Activated CD8-positive, alpha-beta memory T cell treated with anti-CD3 and anti-CD28 coated beads, Interleukin-2, amount 50 U/mL, for 1 hour (primary cell): ENCODE results near the gene SPON1.
"Not testable (repeated sequence)": the region's sequence is repeated elsewhere in the genome, so short reads cannot be mapped to it uniquely, and the experiment has no call there.

Experiments
- DNase-seq: peaks from one replicate; pipeline ENCODE4 v3.0.0-alpha.2; 2020; ENCODE audit errors: extremely low read depth

Gene SPON1

GRCh38 chr11:14244926-14245325 lies 282.4 kb downstream of the SPON1 start:
- no peak for DNase-seq

DNA sequence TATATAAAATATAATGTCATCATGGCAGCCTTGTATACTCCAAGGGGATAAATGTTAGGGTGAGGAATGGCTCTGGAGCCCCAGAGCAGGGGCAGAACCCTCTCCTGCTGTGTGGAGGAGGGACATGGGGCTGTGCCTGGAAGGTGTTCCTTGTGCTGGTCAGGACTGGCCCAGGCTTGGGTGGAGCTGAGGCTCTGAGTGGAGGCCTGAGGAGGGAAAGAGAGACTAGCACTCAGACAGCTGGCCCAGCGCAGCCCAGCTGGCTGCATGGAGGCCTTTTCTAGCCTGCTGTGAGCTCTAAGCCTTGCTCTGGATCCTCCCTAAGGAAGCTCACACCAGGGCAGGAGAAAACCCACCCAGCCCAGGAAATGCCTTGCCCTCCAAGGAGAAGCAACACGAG lies 282.9 kb downstream of the SPON1 start:
- no peak for DNase-seq

DNA sequence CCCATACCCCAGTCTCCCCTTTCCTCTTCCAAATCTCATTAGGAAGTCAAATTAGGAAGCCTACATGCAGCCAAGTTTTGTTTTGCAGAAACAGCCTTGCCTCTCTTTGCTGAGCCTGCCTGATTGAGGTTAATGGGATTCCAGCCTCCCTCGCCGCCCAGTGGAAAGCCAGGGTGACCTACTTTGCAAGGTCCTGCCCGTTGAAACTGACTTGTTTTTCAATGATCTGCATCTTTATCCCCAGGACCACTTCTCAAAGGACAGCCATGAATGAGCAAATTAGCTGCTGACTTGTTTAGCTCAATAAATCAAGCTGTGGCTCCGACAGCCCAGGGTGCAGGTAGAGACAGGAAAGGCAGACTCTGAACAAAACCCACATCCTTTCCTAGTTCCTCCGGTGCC lies 286.1 kb downstream of the SPON1 start:
- DNase-seq = no peak

GRCh38 chr11:14249121-14249963 lies 286.8 kb downstream of the SPON1 start:
- peak; percentile 32 for DNase-seq

GRCh38 chr11:14251754-14252153 lies 289.2 kb downstream of the SPON1 start:
- no peak for DNase-seq

DNA sequence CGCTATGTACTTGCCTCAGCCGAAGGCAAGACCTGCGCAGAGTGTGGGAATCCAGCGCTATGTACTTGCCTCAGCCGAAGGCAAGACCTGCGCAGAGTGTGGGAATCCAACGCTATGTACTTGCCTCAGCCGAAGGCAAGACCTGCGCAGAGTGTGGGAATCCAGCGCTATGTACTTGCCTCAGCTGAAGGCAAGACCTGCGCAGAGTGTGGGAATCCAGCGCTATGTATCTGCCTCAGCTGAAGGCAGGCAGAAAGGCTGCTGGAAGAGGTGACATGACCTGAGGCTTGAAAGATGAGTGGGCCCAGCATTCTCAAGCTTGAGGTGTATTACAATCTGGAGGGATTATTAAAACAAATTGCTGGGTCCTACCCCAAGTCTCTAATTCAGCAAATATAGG lies 290.0 kb downstream of the SPON1 start:
- not testable (repeated sequence) for DNase-seq

DNA sequence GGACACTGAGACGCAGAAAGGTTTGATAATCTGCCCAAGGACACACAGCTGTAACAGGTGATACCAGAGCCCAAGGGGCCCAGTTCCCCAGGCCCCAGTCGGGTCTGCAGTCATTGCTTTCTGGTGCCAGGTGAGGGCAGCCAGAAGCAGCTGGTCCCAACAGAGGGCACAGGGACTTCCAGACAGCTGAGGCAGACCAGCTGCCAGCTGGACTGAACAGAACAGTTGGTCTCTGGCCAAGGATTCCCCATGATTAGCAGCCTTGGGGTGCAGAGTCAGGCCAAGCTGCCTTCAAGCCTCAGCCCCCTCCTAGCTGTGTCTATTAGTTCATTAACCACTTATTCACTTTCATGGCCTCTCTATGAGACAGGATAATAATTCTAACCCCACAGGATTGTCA lies 290.9 kb downstream of the SPON1 start:
- DNase-seq = no peak

GRCh38 chr11:14253840-14254239 lies 291.3 kb downstream of the SPON1 start:
- no peak for DNase-seq

- no peak for DNase-seq
Observed at GRCh38 chr11:14254533-14255237, 292.2 kb downstream of the SPON1 start.

- no peak for DNase-seq
Observed at GRCh38 chr11:14255238-14255534, 292.7 kb downstream of the SPON1 start.

- no peak for DNase-seq
Observed at GRCh38 chr11:14258221-14258935, 295.9 kb downstream of the SPON1 start.

DNA sequence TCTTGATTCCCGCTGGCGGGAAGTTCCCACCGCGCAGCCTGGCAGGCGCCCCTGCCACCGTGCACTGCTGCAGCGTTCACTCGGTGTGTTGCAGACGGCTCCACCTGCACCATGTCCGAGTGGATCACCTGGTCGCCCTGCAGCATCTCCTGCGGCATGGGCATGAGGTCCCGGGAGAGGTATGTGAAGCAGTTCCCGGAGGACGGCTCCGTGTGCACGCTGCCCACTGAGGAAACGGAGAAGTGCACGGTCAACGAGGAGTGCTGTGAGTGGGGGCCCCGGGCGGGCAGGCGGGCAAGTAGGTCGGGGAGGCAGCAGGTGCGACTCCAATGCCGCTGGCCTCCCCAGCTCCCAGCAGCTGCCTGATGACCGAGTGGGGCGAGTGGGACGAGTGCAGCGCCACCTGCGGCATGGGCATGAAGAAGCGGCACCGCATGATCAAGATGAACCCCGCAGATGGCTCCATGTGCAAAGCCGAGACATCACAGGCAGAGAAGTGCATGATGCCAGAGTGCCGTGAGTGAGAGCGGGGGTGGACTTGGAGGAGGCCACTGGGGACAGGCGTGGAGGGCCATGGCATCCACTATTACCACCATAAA lies 296.8 kb downstream of the SPON1 start:
- DNase-seq = no peak

GRCh38 chr11:14259878-14260277 lies 297.4 kb downstream of the SPON1 start:
- no peak for DNase-seq

GRCh38 chr11:14261066-14261465 lies 298.5 kb downstream of the SPON1 start:
- DNase-seq = no peak

DNA sequence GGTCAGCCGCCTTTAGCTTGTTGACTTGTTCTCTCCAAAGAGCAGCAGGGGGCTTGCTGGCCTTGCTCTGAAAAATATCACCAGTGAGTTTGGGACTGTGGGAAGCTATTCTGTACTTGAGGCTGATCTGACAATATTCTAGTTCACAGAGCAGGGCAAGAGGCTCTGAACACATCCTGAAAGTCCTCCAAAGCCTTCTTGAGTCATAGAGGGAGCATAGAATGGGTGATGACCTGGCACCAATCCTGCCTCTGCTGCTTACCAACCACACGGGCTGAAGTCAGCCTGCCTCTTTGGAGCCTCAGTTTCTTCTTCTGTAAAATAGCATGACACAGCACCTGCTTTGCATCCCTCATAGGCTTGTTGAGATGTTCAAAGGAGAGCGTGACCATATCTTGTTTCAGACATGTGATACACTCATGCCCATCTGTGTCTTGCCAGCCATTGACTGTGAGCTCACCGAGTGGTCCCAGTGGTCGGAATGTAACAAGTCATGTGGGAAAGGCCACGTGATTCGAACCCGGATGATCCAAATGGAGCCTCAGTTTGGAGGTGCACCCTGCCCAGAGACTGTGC lies 299.8 kb downstream of the SPON1 start:
- no peak for DNase-seq

GRCh38 chr11:14264966-14265365 lies 302.4 kb downstream of the SPON1 start:
- DNase-seq = no peak

DNA sequence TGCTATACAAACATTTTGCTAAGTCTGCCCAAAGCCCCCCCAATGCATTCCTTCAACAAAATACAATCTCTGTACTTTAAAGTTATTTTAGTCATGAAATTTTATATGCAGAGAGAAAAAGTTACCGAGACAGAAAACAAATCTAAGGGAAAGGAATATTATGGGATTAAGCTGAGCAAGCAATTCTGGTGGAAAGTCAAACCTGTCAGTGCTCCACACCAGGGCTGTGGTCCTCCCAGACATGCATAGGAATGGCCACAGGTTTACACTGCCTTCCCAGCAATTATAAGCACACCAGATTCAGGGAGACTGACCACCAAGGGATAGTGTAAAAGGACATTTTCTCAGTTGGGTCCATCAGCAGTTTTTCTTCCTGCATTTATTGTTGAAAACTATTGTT lies 304.1 kb downstream of the SPON1 start:
- DNase-seq = no peak

GRCh38 chr11:14267861-14268635 lies 305.5 kb downstream of the SPON1 start:
- DNase-seq = no peak

- no peak for DNase-seq
Observed at GRCh38 chr11:14269692-14270573, 307.4 kb downstream of the SPON1 start.
